ENCODE data around the gene IKZF1. TPM values are rescaled to one million over a fixed set of nuclear protein-coding genes. Genes with fewer than 3 reads are reported as not detected.

The IKZF1 gene
- polyA plus RNA-seq, 6 donors from 2014 or later = 127 to 347 (median 205) TPM

GRCh38 chr7:50426280-50427045, 121.9 kb downstream of the IKZF1 start:
- Mint-ChIP-seq H3K9me3 (no peaks in the 10 kb centered on the region), H3K27ac (peak overlapping the region in 1 of 6 donors; percentile 70), H3K27me3 (no peaks in the 10 kb centered on the region), H3K4me1 (peaks cover 5 to 8% (median 5%) of the 10 kb centered on the region in 3 donors), H3K36me3 (no peaks in the 10 kb centered on the region), H3K4me3 (no peak overlapping the region)
- ATAC-seq (ENCODE audit: low read depth in 2 of 2) = no peak
- no peak for DNase-seq

DNA sequence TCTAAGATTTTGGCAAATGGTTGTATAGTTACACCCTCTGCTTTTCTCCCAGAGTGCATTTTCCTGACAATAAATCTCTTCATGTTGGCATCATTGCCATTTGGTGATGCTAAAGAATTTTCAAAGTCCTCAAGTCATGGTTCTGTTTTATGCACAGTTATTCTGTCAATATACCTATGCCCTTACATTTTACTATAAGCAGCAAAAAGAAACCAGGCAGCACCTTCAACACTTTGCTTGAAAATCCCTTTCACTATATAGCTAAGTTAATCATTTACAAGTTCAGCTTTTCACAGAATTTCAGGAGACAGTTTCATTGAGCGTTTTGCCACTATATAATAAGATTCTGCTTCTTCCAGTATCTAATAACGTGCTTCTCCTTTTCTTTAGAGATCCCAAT, 123.0 kb downstream of the IKZF1 start:
- Mint-ChIP-seq H3K9me3 (no peaks in the 10 kb centered on the region), H3K27ac (no peak overlapping the region), H3K27me3 (no peaks in the 10 kb centered on the region), H3K4me3 (no peak overlapping the region), H3K36me3 (no peaks in the 10 kb centered on the region), H3K4me1 (peaks cover 5 to 8% (median 5%) of the 10 kb centered on the region in 3 donors)
- no peak for ATAC-seq (ENCODE audit: low read depth in 2 of 2)
- no peak for DNase-seq

DNA sequence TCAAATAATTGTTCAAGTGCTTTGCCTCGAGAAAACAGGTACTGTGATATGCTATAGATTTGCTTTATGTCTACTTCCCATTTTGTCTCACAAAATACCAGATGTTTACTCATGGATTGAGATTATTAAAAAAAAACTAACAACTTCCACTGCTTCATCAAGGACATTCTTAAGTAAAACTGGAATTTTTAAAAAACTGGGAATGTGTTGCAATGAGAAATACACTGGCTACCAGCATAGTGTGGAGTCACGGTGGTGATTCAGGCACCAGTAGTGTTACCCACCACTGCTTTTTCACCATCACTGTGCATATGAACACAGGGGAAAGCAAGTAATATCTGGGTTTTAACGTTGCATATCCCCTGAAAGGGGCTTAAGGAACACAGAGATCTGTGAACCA, 124.4 kb downstream of the IKZF1 start:
- DNase-seq (no peak), ATAC-seq (ENCODE audit: low read depth in 2 of 2) (no peak)
- Mint-ChIP-seq H3K27ac (no peak overlapping the region), H3K9me3 (no peaks in the 10 kb centered on the region), H3K36me3 (no peaks in the 10 kb centered on the region), H3K27me3 (no peaks in the 10 kb centered on the region), H3K4me1 (peaks cover 2 to 3% (median 2%) of the 10 kb centered on the region in 3 donors), H3K4me3 (no peak overlapping the region)

DNA sequence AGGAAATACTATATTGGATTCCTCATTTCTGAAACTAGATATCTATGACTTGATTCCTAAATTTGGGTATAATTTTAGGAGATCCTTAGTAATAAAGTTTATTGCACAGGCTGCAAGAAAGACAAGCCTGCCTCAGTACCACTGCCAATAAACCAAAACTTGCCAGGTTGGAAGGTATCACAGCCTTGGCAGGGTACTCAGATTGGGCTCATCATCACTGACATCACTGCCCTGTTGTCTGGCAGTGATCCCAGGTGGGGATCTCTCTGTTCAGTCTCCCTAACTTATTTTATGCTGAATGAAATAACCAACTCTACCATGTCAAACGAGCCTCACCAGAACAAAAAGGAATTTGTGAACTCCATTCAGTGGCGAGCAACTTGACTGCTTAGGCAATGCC, 126.8 kb downstream of the IKZF1 start:
- Mint-ChIP-seq H3K9me3 (no peaks in the 10 kb centered on the region), H3K36me3 (no peaks in the 10 kb centered on the region), H3K27ac (no peak overlapping the region), H3K4me1 (no peaks in the 10 kb centered on the region), H3K4me3 (no peak overlapping the region), H3K27me3 (no peaks in the 10 kb centered on the region)
- no peak for DNase-seq
- ATAC-seq (ENCODE audit: low read depth in 2 of 2) = no peak

GRCh38 chr7:50431722-50432305, 127.3 kb downstream of the IKZF1 start:
- ATAC-seq (ENCODE audit: low read depth in 2 of 2) (no peak), DNase-seq (no peak)
- Mint-ChIP-seq H3K4me1 (no peaks in the 10 kb centered on the region), H3K9me3 (no peaks in the 10 kb centered on the region), H3K27ac (no peak overlapping the region), H3K36me3 (peaks cover 0 to 2% of the 10 kb centered on the region in 2 donors), H3K4me3 (no peak overlapping the region), H3K27me3 (no peaks in the 10 kb centered on the region)

GRCh38 chr7:50436133-50436806, 131.8 kb downstream of the IKZF1 start:
- DNase-seq (no peak), ATAC-seq (ENCODE audit: low read depth in 2 of 2) (no peak)
- H3K4me3 Mint-ChIP-seq = no peak overlapping the region
- no peaks in the 10 kb centered on the region for H3K27me3 Mint-ChIP-seq
- peaks cover 5 to 10% of the 10 kb centered on the region in 2 donors for H3K36me3 Mint-ChIP-seq
- no peak overlapping the region for H3K27ac Mint-ChIP-seq
- H3K4me1 Mint-ChIP-seq = peaks cover 0 to 2% (median 0%) of the 10 kb centered on the region in 3 donors
- H3K9me3 Mint-ChIP-seq = no peaks in the 10 kb centered on the region

- Mint-ChIP-seq H3K4me3 (no peak overlapping the region), H3K27me3 (no peaks in the 10 kb centered on the region), H3K9me3 (no peaks in the 10 kb centered on the region), H3K27ac (no peak overlapping the region), H3K4me1 (peaks cover 5 to 30% (median 25%) of the 10 kb centered on the region in 3 donors), H3K36me3 (peaks cover 20 to 23% of the 10 kb centered on the region in 2 donors)
- DNase-seq (no peak), ATAC-seq (ENCODE audit: low read depth in 2 of 2) (no peak)
These were observed 142.0 kb downstream of the IKZF1 start for GRCh38 chr7:50446542-50446960.

DNA sequence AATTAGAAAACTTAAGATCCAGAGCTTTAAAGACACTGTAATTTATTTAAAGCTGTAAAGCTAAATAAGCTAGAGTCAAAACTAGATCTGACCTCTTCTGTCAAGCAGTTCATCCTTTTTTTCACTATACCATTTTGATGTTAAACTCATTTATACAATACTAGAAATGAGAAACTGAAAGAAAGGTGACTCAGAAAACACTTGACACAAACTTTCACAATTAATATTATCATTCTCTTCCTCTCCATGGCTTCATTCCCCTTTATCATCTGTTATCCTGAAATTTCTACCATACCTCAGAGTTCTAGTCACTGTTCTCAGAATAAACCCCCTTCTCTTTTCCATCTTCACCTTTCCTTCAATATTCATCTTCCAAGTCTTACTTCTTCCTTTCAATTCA, 144.3 kb downstream of the IKZF1 start:
- DNase-seq (no peak), ATAC-seq (ENCODE audit: low read depth in 2 of 2) (no peak)
- no peaks in the 10 kb centered on the region for H3K9me3 Mint-ChIP-seq
- H3K36me3 Mint-ChIP-seq = peaks cover 20% of the 10 kb centered on the region in 2 donors
- H3K27me3 Mint-ChIP-seq = no peaks in the 10 kb centered on the region
- peak overlapping the region in 5 of 6 donors; percentile 2 to 57 (median 14) for H3K27ac Mint-ChIP-seq
- peak overlapping the region in 5 of 8 donors; percentile 10 to 97 (median 93) for H3K4me3 Mint-ChIP-seq
- H3K4me1 Mint-ChIP-seq = peaks cover 5 to 30% (median 25%) of the 10 kb centered on the region in 3 donors

DNA sequence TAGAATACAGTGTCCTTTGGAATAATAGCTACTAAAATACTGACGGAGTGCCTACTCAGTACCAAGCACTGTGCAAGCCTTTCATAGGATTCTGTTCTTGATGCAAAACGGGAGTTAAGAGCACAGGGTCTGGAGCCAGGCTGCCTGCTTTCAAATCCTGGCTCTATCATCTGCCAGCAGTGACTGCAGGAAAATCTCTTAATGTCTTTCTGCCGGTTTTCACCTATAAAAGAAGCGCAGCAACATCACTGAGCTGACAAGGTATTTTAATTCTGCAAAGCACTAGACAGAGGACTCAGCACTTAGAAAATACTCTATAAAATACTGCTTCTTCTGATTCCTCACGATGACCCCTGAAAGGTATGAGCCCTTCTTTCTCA, 145.0 kb downstream of the IKZF1 start:
- Mint-ChIP-seq H3K4me3 (peak overlapping the region; percentile 91 to 97 (median 94)), H3K4me1 (peaks cover 5 to 30% (median 22%) of the 10 kb centered on the region in 3 donors), H3K27me3 (no peaks in the 10 kb centered on the region), H3K9me3 (no peaks in the 10 kb centered on the region), H3K27ac (peak overlapping the region; percentile 14 to 94 (median 68)), H3K36me3 (peaks cover 16 to 20% of the 10 kb centered on the region in 2 donors)
- DNase-seq (no peak), ATAC-seq (ENCODE audit: low read depth in 2 of 2) (no peak)

DNA sequence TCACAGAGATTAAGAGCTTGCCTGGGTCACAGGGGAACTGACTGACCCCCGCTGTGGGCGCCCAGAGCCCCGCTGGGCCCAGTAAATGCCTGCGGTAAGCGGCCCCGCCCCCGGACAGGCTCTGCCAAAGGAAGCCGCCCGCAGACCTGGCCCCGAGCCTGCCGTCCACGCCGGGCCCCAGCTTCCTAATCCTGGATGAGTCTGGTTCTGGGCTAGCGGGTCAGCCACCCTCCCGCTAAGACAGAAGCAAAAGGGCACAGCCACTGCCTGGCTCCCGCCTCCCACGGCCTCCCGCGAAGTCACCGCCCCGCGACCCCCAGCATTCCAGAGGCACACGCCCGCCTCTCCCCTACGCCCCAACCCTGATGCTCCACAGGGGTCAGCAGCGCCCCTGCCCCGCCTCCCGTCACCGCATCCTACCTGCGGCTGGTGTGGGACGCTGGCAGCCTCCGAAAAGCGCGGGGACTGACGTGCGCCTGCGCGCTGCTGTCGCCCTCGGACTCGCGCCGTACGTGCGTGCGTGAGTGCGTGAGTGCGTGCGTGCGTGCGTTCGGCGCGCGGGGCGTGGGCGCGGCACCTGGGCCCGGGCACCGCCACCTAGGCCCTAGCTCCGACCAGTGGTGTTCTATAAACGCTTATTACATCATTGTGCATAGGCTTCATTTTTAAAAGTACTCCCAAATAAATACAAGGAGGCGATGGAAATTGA, 145.5 kb downstream of the IKZF1 start, which contains the start of gene FIGNL1:
Gene FIGNL1 (minus strand): TSS at position 470 of the 709 bp plus-strand sequence. CDS start 3,063 bp downstream, outside the sequence.
- ATAC-seq (ENCODE audit: low read depth in 2 of 2) (peak; percentile 96 to 98), DNase-seq (peak; percentile 83)
- H3K27me3 Mint-ChIP-seq = no peaks in the 10 kb centered on the region
- H3K4me1 Mint-ChIP-seq = peaks cover 5 to 30% (median 22%) of the 10 kb centered on the region in 3 donors
- H3K36me3 Mint-ChIP-seq = peaks cover 16 to 20% of the 10 kb centered on the region in 2 donors
- peak within 1 kb of the TSS; percentile 94 to 97 (median 96) for H3K27ac Mint-ChIP-seq
- H3K9me3 Mint-ChIP-seq = no peaks in the 10 kb centered on the region
- H3K4me3 Mint-ChIP-seq = peak within 1 kb of the TSS; percentile 91 to 97 (median 94)

DNA sequence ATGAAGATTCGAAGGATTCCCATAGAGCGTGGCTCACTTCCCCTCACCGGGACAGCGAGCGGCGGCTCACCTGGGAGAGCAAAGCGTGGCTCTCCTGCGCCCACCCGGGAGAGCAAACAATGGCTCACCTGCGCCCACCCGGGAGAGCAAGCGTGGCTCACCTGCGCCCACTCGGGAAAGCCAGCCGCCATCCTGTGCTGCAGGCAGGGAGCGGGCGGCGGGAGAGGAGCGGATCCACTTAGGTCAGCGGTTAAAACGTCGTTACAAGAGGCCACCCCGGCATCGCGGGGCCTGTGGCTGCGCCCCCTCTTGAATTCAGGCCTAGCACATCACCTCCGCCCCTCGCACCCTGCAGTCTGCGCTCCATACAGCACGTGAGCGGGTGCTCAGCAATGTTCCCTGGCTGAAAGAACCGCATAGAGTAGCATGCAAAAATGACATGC, 146.1 kb downstream of the IKZF1 start:
- H3K27ac Mint-ChIP-seq = peak overlapping the region; percentile 94 to 97 (median 96)
- H3K4me1 Mint-ChIP-seq = peaks cover 7 to 29% (median 22%) of the 10 kb centered on the region in 3 donors
- peaks cover 13 to 19% of the 10 kb centered on the region in 2 donors for H3K36me3 Mint-ChIP-seq
- peak overlapping the region; percentile 91 to 97 (median 94) for H3K4me3 Mint-ChIP-seq
- peak; percentile 15 to 32 for ATAC-seq (ENCODE audit: low read depth in 2 of 2)
- H3K27me3 Mint-ChIP-seq = peaks cover 0 to 4% (median 3%) of the 10 kb centered on the region in 3 donors
- DNase-seq = no peak
- no peaks in the 10 kb centered on the region for H3K9me3 Mint-ChIP-seq

All from naive B cell (primary cell).